Esophagus muscularis mucosa (tissue), 3 donors: Measurements from ENCODE around the gene TOM1L2.

Experiments used
- POLR2AphosphoS5 ChIP-seq, 2 donors: sonication (generic); formaldehyde crosslinking; IDR thresholded peaks; one replicate each; pipeline ENCODE4 v1.6.1; 2017; ENCODE audit warnings: antibody characterized with exemption in 2 of 2
- TF ChIP-seq, protein P1 (sequence below), 3 experiments: fragments of 200-600 bp in 2 of 3; fragments of 450-650 bp in 1 of 3; sonication (generic) in 2 of 3; IDR thresholded peaks; one replicate each; pipeline ENCODE4 v1.5.1; 2017 to 2019; ENCODE audit warnings: antibody characterized with exemption in 3 of 3, mild to moderate bottlenecking in 2 of 3, moderate library complexity in 1 of 3

GRCh38 chr17:17902877-17903276 lies 69.3 kb downstream of the TOM1L2 start:
- TF ChIP-seq, protein P1, sequence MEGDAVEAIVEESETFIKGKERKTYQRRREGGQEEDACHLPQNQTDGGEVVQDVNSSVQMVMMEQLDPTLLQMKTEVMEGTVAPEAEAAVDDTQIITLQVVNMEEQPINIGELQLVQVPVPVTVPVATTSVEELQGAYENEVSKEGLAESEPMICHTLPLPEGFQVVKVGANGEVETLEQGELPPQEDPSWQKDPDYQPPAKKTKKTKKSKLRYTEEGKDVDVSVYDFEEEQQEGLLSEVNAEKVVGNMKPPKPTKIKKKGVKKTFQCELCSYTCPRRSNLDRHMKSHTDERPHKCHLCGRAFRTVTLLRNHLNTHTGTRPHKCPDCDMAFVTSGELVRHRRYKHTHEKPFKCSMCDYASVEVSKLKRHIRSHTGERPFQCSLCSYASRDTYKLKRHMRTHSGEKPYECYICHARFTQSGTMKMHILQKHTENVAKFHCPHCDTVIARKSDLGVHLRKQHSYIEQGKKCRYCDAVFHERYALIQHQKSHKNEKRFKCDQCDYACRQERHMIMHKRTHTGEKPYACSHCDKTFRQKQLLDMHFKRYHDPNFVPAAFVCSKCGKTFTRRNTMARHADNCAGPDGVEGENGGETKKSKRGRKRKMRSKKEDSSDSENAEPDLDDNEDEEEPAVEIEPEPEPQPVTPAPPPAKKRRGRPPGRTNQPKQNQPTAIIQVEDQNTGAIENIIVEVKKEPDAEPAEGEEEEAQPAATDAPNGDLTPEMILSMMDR (IDR thresholded peaks at IDR 0.05) = no peak
- TF ChIP-seq POLR2AphosphoS5 (IDR thresholded peaks at IDR 0.05) = no peak
